OCI-LY7 (cell line): ENCODE measurements around the gene GDPD3. TPM values are rescaled to one million over a fixed set of nuclear protein-coding genes. Genes with fewer than 3 reads are reported as not detected.

Experiments
- BruUV-seq: library from RNA; stranded (reverse); fragments of 400-500 nt; replicated peaks from 2 replicates; lab custom pipeline; 2021; lab: Mats Ljungman, UMichigan
- CTCF ChIA-PET: fragments of 300-600 bp; sonication (Branson Sonifier 250); formaldehyde crosslinking; loops from one replicate; lab custom pipeline; 2022; ENCODE audit warnings: antibody characterized with exemption; ENCODE audit not compliant: unreplicated experiment; lab: Charles Lee
- POLR2A ChIA-PET: fragments of 300-600 bp; sonication (Branson Sonifier 250); formaldehyde crosslinking; loops from one replicate; lab custom pipeline; 2022; ENCODE audit warnings: antibody characterized with exemption; lab: Charles Lee
- DNase-seq: peaks from one replicate; pipeline ENCODE4 v3.0.0-alpha.2; 2015; ENCODE audit warnings: low spot score
- H2AFZ ChIP-seq: fragments of 200-600 bp; sonication (generic), shearing (Covaris generic); 2 replicates; pipeline ENCODE4 v1.6.1; 2014; ENCODE audit warnings: mild to moderate bottlenecking, antibody characterized with exemption, low read length, moderate library complexity
- H3K27ac ChIP-seq: fragments of 200-600 bp; sonication (generic); 2 replicates; pipeline ENCODE4 v1.5.1; 2014; ENCODE audit warnings: mixed run types, low read depth, mild to moderate bottlenecking, moderate library complexity, low read length, inconsistent platforms; ENCODE audit not compliant: poor library complexity, severe bottlenecking
- H3K36me3 ChIP-seq: fragments of 200-600 bp; sonication (generic); 2 replicates; pipeline ENCODE4 v1.6.1; 2014; ENCODE audit warnings: mild to moderate bottlenecking, antibody characterized with exemption, low read length, moderate library complexity, mixed read lengths; ENCODE audit not compliant: insufficient read depth
- H3K4me1 ChIP-seq: fragments of 200-600 bp; sonication (generic); 2 replicates; pipeline ENCODE4 v1.5.1; 2014; ENCODE audit warnings: mild to moderate bottlenecking, low read length; ENCODE audit not compliant: insufficient read depth, poor library complexity, severe bottlenecking
- H3K4me2 ChIP-seq: fragments of 200-600 bp; sonication (generic); 2 replicates; pipeline ENCODE4 v1.6.1; 2014; ENCODE audit warnings: mild to moderate bottlenecking, low read length
- H3K4me3 ChIP-seq: fragments of 200-600 bp; sonication (generic); 2 replicates; pipeline ENCODE4 v1.5.1; 2014; ENCODE audit warnings: mild to moderate bottlenecking, low read depth, low read length; ENCODE audit not compliant: poor library complexity, severe bottlenecking
- H3K79me2 ChIP-seq: fragments of 200-600 bp; sonication (generic); 2 replicates; pipeline ENCODE4 v1.6.1; 2016; ENCODE audit warnings: low read depth, mild to moderate bottlenecking, low read length, moderate library complexity, mixed read lengths; ENCODE audit not compliant: insufficient read depth
- H3K9me2 ChIP-seq: fragments of 200-600 bp; sonication (generic); 2 replicates; pipeline ENCODE4 v1.6.1; 2016; ENCODE audit warnings: mild to moderate bottlenecking, low read length, mixed read lengths; ENCODE audit not compliant: insufficient read depth
- H3K9me3 ChIP-seq: fragments of 200-600 bp; sonication (generic); 2 replicates; pipeline ENCODE4 v1.6.1; 2014; ENCODE audit warnings: mild to moderate bottlenecking, mixed run types, low read length, mixed read lengths
- H4K20me1 ChIP-seq: fragments of 200-600 bp; sonication (generic); 2 replicates; pipeline ENCODE4 v1.6.1; 2014; ENCODE audit warnings: mild to moderate bottlenecking, antibody characterized with exemption, low read length, moderate library complexity, mixed read lengths; ENCODE audit not compliant: insufficient read depth
- CTCF ChIP-seq: fragments of 200-600 bp; sonication (generic); conservative IDR thresholded peaks from 2 replicates; pipeline ENCODE4 v1.5.1; 2014; ENCODE audit warnings: mild to moderate bottlenecking, antibody characterized with exemption, low read length, moderate library complexity, mixed read lengths
- EZH2phosphoT487 ChIP-seq: fragments of 200-600 bp; sonication (generic); IDR thresholded peaks from 2 replicates; pipeline ENCODE4 v1.6.1; 2018; ENCODE audit warnings: low read depth, borderline replicate concordance, mild to moderate bottlenecking, mixed run types, antibody characterized with exemption, low read length, moderate library complexity, mixed read lengths
- intact Hi-C: fragments of 100-400 bp; cut with micrococcal nuclease; formaldehyde crosslinking; loops from one replicate; pipeline ENCODE4 v1.10.0; 2022; ENCODE audit not compliant: unreplicated experiment
- total RNA-seq, 2 experiments: library from RNA; depleted of rRNA in 1 of 2; stranded (reverse); fragments of >200 nt in 1 of 2; shearing (Covaris generic) in 1 of 2; gene quantifications; 2 replicates each; pipeline ENCODE4 v1.2.3, GENCODE V29; 2014 to 2022

Gene GDPD3
- total RNA-seq, 2 experiments from 2014 or later, result 2.0 to 5.2 TPM

GRCh38 chr16:30085820-30086219 is 27.5 kb downstream of the GDPD3 start:
- Histone ChIP-seq H4K20me1 (no peaks in the 10 kb centered on the region), H3K27ac (no peak overlapping the region), H3K36me3 (peaks cover 62% of the 10 kb centered on the region), H3K9me3 (no peaks in the 10 kb centered on the region), H2AFZ (no peak overlapping the region), H3K9me2 (no peaks in the 10 kb centered on the region), H3K4me1 (no peaks in the 10 kb centered on the region), H3K4me3 (no peak overlapping the region), H3K4me2 (no peak overlapping the region), H3K79me2 (no peaks in the 10 kb centered on the region)
- no peak for DNase-seq
- TF ChIP-seq CTCF (no peak), EZH2phosphoT487 (no peak)
- intact Hi-C loops, result no loop called here
- no TSS peak for BruUV-seq
- POLR2A ChIA-PET, result no interaction called here
- CTCF ChIA-PET, result no interaction called here

- DNase-seq, result no peak
- Histone ChIP-seq H3K4me2 (no peak overlapping the region), H3K79me2 (no peaks in the 10 kb centered on the region), H3K4me1 (no peaks in the 10 kb centered on the region), H3K4me3 (no peak overlapping the region), H3K9me3 (no peaks in the 10 kb centered on the region), H3K9me2 (no peaks in the 10 kb centered on the region), H4K20me1 (no peaks in the 10 kb centered on the region), H3K27ac (no peak overlapping the region), H2AFZ (no peak overlapping the region), H3K36me3 (peaks cover 67% of the 10 kb centered on the region)
- intact Hi-C loops, result no loop called here
- BruUV-seq, result no TSS peak
- CTCF ChIA-PET, result no interaction called here
- POLR2A ChIA-PET, result no interaction called here
- TF ChIP-seq EZH2phosphoT487, result no peak
- no peak for TF ChIP-seq CTCF
Measured at GRCh38 chr16:30085247-30085646, 28.1 kb downstream of the GDPD3 start.

- CTCF ChIA-PET, result no interaction called here
- DNase-seq, result no peak
- no peaks in the 10 kb centered on the region for H4K20me1 ChIP-seq
- H3K9me3 ChIP-seq, result no peaks in the 10 kb centered on the region
- intact Hi-C loops, result no loop called here
- H3K27ac ChIP-seq, result no peak overlapping the region
- POLR2A ChIA-PET, result no interaction called here
- no peak overlapping the region for H3K4me3 ChIP-seq
- TSS peak; percentile 67 for BruUV-seq
- H3K4me1 ChIP-seq, result no peaks in the 10 kb centered on the region
- H3K36me3 ChIP-seq, result peaks cover 72% of the 10 kb centered on the region
- no peaks in the 10 kb centered on the region for H3K9me2 ChIP-seq
- peaks cover 3% of the 10 kb centered on the region; the same call in 1 of the 2 replicates for H3K79me2 ChIP-seq
- no peak overlapping the region for H2AFZ ChIP-seq
- TF ChIP-seq CTCF (no peak), EZH2phosphoT487 (no peak)
- no peak overlapping the region for H3K4me2 ChIP-seq
Measured at GRCh38 chr16:30084816-30085159, 28.5 kb downstream of the GDPD3 start.
